ENCODE results near the gene PLEKHG5.
"Not testable (repeated sequence)": the region's sequence is repeated elsewhere in the genome, so short reads cannot be mapped to it uniquely, and the experiment has no call there.

The PLEKHG5 gene

GRCh38 chr1:6496890-6497214, 5.4 kb upstream of the PLEKHG5 start:
- DNase-seq (ENCODE audit: low read depth in 2 of 2) = no peak

GRCh38 chr1:6496365-6496721, 4.9 kb upstream of the PLEKHG5 start:
- DNase-seq (ENCODE audit: low read depth in 2 of 2) = no peak

- DNase-seq (ENCODE audit: low read depth in 2 of 2) = no peak
These were observed 4.3 kb upstream of the PLEKHG5 start for GRCh38 chr1:6495540-6496364.

GRCh38 chr1:6495041-6495441, 3.6 kb upstream of the PLEKHG5 start:
- DNase-seq (ENCODE audit: low read depth in 2 of 2) = no peak

- DNase-seq (ENCODE audit: low read depth in 2 of 2) = no peak
These were observed 3.2 kb upstream of the PLEKHG5 start for GRCh38 chr1:6494627-6495026.

- DNase-seq (ENCODE audit: low read depth in 2 of 2) = not testable (repeated sequence)
These were observed 2.4 kb upstream of the PLEKHG5 start for GRCh38 chr1:6493834-6494223.

- DNase-seq (ENCODE audit: low read depth in 2 of 2) = no peak
These were observed 499 bp upstream of the PLEKHG5 start for GRCh38 chr1:6491966-6492365.

GRCh38 chr1:6491081-6491449, 402 bp downstream of the PLEKHG5 start:
- DNase-seq (ENCODE audit: low read depth in 2 of 2) = no peak

- DNase-seq (ENCODE audit: low read depth in 2 of 2) = peak in 1 of 2 donors; percentile 27
These were observed 1.0 kb downstream of the PLEKHG5 start for GRCh38 chr1:6490181-6491080.

GRCh38 chr1:6489799-6490180, 1.7 kb downstream of the PLEKHG5 start:
- peak; percentile 48 to 61 for DNase-seq (ENCODE audit: low read depth in 2 of 2)

GRCh38 chr1:6489383-6489765, 2.1 kb downstream of the PLEKHG5 start:
- DNase-seq (ENCODE audit: low read depth in 2 of 2) = no peak

- no peak for DNase-seq (ENCODE audit: low read depth in 2 of 2)
These were observed 2.7 kb downstream of the PLEKHG5 start for GRCh38 chr1:6488602-6489382.

GRCh38 chr1:6487804-6488484, 3.5 kb downstream of the PLEKHG5 start:
- DNase-seq (ENCODE audit: low read depth in 2 of 2) = no peak

- peak; percentile 72 to 73 for DNase-seq (ENCODE audit: low read depth in 2 of 2)
These were observed 4.9 kb downstream of the PLEKHG5 start for GRCh38 chr1:6486433-6487011.

- no peak for DNase-seq (ENCODE audit: low read depth in 2 of 2)
These were observed 6.0 kb downstream of the PLEKHG5 start for GRCh38 chr1:6485168-6486101.

GRCh38 chr1:6484826-6485167, 6.7 kb downstream of the PLEKHG5 start:
- no peak for DNase-seq (ENCODE audit: low read depth in 2 of 2)

GRCh38 chr1:6483761-6484117, 7.7 kb downstream of the PLEKHG5 start:
- no peak for DNase-seq (ENCODE audit: low read depth in 2 of 2)

GRCh38 chr1:6483017-6483760, 8.3 kb downstream of the PLEKHG5 start:
- no peak for DNase-seq (ENCODE audit: low read depth in 2 of 2)

GRCh38 chr1:6481820-6482219, 9.6 kb downstream of the PLEKHG5 start:
- no peak for DNase-seq (ENCODE audit: low read depth in 2 of 2)

Data from stimulated activated CD8-positive, alpha-beta memory T cell treated with anti-CD3 and anti-CD28 coated beads, Interleukin-7, amount 100 ng/mL, for 4 hours (primary cell).